ENCODE data around the gene DUSP1. TPM values are rescaled to one million over a fixed set of nuclear protein-coding genes. Genes with fewer than 3 reads are reported as not detected.

Gene DUSP1
- total and polyA plus RNA-seq, 4 donors, result 138 to 1,153 (median 344) TPM

DNA sequence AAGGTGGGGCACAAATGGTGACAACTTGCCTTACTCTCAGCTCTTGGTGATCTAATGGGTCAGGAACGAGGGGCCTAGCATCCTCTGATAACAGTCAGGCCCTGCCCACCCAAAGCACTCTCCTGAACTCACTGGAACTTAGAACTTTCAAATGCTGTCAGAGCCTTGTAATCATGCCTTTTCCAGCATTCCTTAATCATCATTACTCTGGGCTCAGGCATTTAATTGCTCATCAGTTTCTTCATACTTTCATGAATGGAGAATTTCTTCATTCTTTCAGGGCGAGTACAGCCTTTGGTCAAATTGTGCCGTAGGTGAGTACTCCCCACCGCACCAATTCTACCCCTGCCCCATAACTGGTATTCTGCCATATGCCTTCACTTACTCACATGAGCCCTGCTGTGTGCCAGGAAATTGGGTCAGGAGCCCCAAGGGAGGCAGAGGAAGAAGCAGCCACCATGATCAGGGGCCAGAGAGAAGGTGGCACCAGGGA, 30.2 kb upstream of the DUSP1 start:
- Histone ChIP-seq H3K27ac (ENCODE audit: low read depth in 1 of 2, low read length in 1 of 2) (peak overlapping the region in 1 of 2 donors; percentile 94), H3K36me3 (ENCODE audit: control insufficient read depth in 4 of 4, insufficient read depth in 4 of 4, low read length in 4 of 4) (no peaks in the 10 kb centered on the region), H3K4me1 (ENCODE audit: control insufficient read depth in 5 of 5, insufficient read depth in 5 of 5, low read length in 5 of 5) (peaks cover 0 to 29% (median 6%) of the 10 kb centered on the region in 5 donors), H3K27me3 (ENCODE audit: control insufficient read depth in 3 of 3, insufficient read depth in 3 of 3, low read length in 2 of 3) (no peaks in the 10 kb centered on the region), H3K9ac (ENCODE audit: insufficient read depth in 1 of 2, low read length in 2 of 2) (no peak overlapping the region), H3K9me3 (ENCODE audit: control insufficient read depth in 4 of 4, insufficient read depth in 3 of 4, low read length in 3 of 4) (no peaks in the 10 kb centered on the region), H3K4me3 (no peak overlapping the region)
- TF ChIP-seq, protein P1, sequence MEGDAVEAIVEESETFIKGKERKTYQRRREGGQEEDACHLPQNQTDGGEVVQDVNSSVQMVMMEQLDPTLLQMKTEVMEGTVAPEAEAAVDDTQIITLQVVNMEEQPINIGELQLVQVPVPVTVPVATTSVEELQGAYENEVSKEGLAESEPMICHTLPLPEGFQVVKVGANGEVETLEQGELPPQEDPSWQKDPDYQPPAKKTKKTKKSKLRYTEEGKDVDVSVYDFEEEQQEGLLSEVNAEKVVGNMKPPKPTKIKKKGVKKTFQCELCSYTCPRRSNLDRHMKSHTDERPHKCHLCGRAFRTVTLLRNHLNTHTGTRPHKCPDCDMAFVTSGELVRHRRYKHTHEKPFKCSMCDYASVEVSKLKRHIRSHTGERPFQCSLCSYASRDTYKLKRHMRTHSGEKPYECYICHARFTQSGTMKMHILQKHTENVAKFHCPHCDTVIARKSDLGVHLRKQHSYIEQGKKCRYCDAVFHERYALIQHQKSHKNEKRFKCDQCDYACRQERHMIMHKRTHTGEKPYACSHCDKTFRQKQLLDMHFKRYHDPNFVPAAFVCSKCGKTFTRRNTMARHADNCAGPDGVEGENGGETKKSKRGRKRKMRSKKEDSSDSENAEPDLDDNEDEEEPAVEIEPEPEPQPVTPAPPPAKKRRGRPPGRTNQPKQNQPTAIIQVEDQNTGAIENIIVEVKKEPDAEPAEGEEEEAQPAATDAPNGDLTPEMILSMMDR (IDR thresholded peaks at IDR 0.05; ENCODE audit: control extremely low read depth, extremely low read depth), result no peak
- peak; percentile 41 for ATAC-seq (ENCODE audit: insufficient read depth, low FRiP score)
- 80 to 81% methylated on average over 4 of the region's 4 CpGs for WGBS, 2 donors
- DNase-seq, result no peak

DNA sequence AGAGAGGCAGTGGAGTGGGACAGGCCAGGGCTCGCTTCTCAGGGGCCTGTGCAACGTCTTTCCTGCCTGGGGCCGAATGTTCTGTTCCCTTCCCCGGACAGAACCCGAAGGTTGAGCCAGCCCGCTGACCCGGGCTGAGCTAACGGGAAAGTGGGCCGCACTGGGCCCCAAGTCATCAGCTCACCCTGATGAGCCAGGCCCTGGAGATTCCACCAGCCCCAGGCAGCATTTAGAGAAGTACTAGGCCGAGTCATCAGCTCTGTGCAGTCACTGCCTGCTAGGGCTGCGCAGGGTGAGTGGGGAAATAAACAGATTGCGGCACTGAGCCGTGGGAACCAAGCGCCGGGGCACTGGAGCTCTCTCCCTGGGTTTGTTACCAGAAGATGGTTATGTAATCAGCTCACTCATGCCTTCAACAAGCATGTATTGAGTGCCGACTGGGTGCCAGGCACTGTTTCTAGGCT, 29.1 kb upstream of the DUSP1 start:
- Histone ChIP-seq H3K27me3 (ENCODE audit: control insufficient read depth in 3 of 3, insufficient read depth in 3 of 3, low read length in 2 of 3) (no peaks in the 10 kb centered on the region), H3K4me3 (no peak overlapping the region), H3K9ac (ENCODE audit: insufficient read depth in 1 of 2, low read length in 2 of 2) (no peak overlapping the region), H3K27ac (ENCODE audit: low read depth in 1 of 2, low read length in 1 of 2) (peak overlapping the region in 1 of 2 donors; percentile 94), H3K4me1 (ENCODE audit: control insufficient read depth in 5 of 5, insufficient read depth in 5 of 5, low read length in 5 of 5) (peaks cover 0 to 24% (median 13%) of the 10 kb centered on the region in 5 donors), H3K9me3 (ENCODE audit: control insufficient read depth in 4 of 4, insufficient read depth in 3 of 4, low read length in 3 of 4) (no peaks in the 10 kb centered on the region), H3K36me3 (ENCODE audit: control insufficient read depth in 4 of 4, insufficient read depth in 4 of 4, low read length in 4 of 4) (no peaks in the 10 kb centered on the region)
- TF ChIP-seq, protein P1 (IDR thresholded peaks at IDR 0.05; ENCODE audit: control extremely low read depth, extremely low read depth), result no peak
- peak; percentile 64 for ATAC-seq (ENCODE audit: insufficient read depth, low FRiP score)
- WGBS, 2 donors, result 32 to 53% methylated on average over 16 of the region's 16 CpGs
- DNase-seq, result no peak

DNA sequence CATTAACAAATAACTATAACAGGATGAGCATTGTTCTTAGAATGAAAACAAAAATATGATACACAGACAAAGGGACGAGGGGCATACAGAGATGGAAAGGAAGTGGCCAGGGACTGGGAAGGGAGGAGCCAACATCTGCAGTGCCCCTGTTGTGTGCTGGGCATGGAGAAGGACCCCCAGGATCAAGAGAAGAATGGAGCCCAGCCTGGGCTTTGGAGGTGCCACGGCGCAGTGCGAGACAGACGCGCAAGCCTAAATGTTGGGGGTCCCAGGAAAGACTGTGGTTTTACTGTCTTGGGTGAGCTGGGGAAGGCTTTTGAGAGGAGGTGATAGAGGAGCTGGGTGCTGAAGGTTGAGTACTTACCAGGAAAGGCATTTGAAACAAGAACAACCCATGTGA, 28.4 kb upstream of the DUSP1 start:
- peak overlapping the region in 1 of 2 donors; percentile 94 for H3K27ac ChIP-seq (ENCODE audit: low read depth in 1 of 2, low read length in 1 of 2)
- no peaks in the 10 kb centered on the region for H3K27me3 ChIP-seq (ENCODE audit: control insufficient read depth in 3 of 3, insufficient read depth in 3 of 3, low read length in 2 of 3)
- ATAC-seq (ENCODE audit: insufficient read depth, low FRiP score) (no peak), DNase-seq (no peak)
- TF ChIP-seq, protein P1 (IDR thresholded peaks at IDR 0.05; ENCODE audit: control extremely low read depth, extremely low read depth), result no peak
- no peak overlapping the region for H3K4me3 ChIP-seq
- WGBS, 2 donors, result 79 to 90% methylated on average over 6 of the region's 6 CpGs
- no peaks in the 10 kb centered on the region for H3K36me3 ChIP-seq (ENCODE audit: control insufficient read depth in 4 of 4, insufficient read depth in 4 of 4, low read length in 4 of 4)
- no peaks in the 10 kb centered on the region for H3K9me3 ChIP-seq (ENCODE audit: control insufficient read depth in 4 of 4, insufficient read depth in 3 of 4, low read length in 3 of 4)
- no peak overlapping the region for H3K9ac ChIP-seq (ENCODE audit: insufficient read depth in 1 of 2, low read length in 2 of 2)
- peaks cover 0 to 27% (median 15%) of the 10 kb centered on the region in 5 donors for H3K4me1 ChIP-seq (ENCODE audit: control insufficient read depth in 5 of 5, insufficient read depth in 5 of 5, low read length in 5 of 5)
